Upper lobe of left lung (tissue), 6 donors: ENCODE data around the gene PIM1. TPM values are rescaled to one million over a fixed set of nuclear protein-coding genes. Genes with fewer than 3 reads are reported as not detected.
A peak's percentile ranks its signal among the peaks of the same experiment; 100 is the strongest.

Experiments used
- ATAC-seq, 2 donors: fragments of 200-7000 bp; cut with Tn5 transposase; one replicate each; pipeline ENCODE4 v1.9.1; 2022; ENCODE audit warnings: mild to moderate bottlenecking in 2 of 2, moderate library complexity in 2 of 2; ENCODE audit not compliant: low FRiP score in 2 of 2
- DNase-seq, 2 donors: peaks; one replicate each; pipeline ENCODE4 v3.0.0-alpha.2; 2019 to 2020
- H3K27ac ChIP-seq, 4 donors: fragments of 200-600 bp; sonication (generic); one replicate each; pipeline ENCODE4 v1.5.1; 2016 to 2019
- H3K27me3 ChIP-seq, 4 donors: fragments of 200-600 bp; sonication (generic); one replicate each; pipeline ENCODE4 v1.5.1; 2017 to 2019
- H3K36me3 ChIP-seq, 4 donors: fragments of 200-600 bp; sonication (generic); one replicate each; pipeline ENCODE4 v1.5.1; 2016 to 2019
- H3K4me1 ChIP-seq, 4 donors: fragments of 200-600 bp; sonication (generic); one replicate each; pipeline ENCODE4 v1.5.1; 2018 to 2019
- H3K4me3 ChIP-seq, 4 donors: fragments of 200-600 bp; sonication (generic); one replicate each; pipeline ENCODE4 v1.5.1; 2017 to 2019; ENCODE audit warnings: mild to moderate bottlenecking in 2 of 4, moderate library complexity in 1 of 4
- H3K9me3 ChIP-seq, 4 donors: fragments of 200-600 bp; sonication (generic); one replicate each; pipeline ENCODE4 v1.5.1; 2018 to 2019
- CTCF ChIP-seq, 6 experiments: fragments of 450-650 bp in 4 of 6; fragments of 200-600 bp in 2 of 6; sonication (generic) in 2 of 6; IDR thresholded peaks; one replicate each; pipeline ENCODE4 v1.5.1; 2016 to 2019; ENCODE audit warnings: antibody characterized with exemption in 6 of 6
- EP300 ChIP-seq, 4 donors: sonication (generic); formaldehyde crosslinking; IDR thresholded peaks; one replicate each; pipeline ENCODE4 v1.5.1; 2017; ENCODE audit warnings: antibody characterized with exemption in 4 of 4, control low read depth in 2 of 4
- POLR2A ChIP-seq, 4 donors: fragments of 450-650 bp; IDR thresholded peaks; one replicate each; pipeline ENCODE4 v1.5.1; 2016 to 2017; ENCODE audit warnings: antibody characterized with exemption in 4 of 4, mild to moderate bottlenecking in 2 of 4
- POLR2AphosphoS5 ChIP-seq, 2 donors: sonication (generic); formaldehyde crosslinking; IDR thresholded peaks; one replicate each; pipeline ENCODE4 v1.5.1; 2017; ENCODE audit warnings: antibody characterized with exemption in 2 of 2
- WGBS, 2 donors: methylation state at CpG; one replicate each; pipeline ENCODE4 v1.1.5; 2017 to 2018; 5-methylcytosine and 5-hydroxymethylcytosine counted together
- total RNA-seq, 6 donors: library from RNA; depleted of rRNA in 4 of 6; stranded (reverse); fragments of >200 nt in 4 of 6; gene quantifications; one replicate each; pipeline versions ENCODE4 v1.1.0 to v1.2.1, GENCODE V29; 2016 to 2021
- donor health status: DM: no; HTN: no; CAD: no; lungs with moderate emphysema.
- donor health status: DM: no; HTN: yes; CAD: no; lungs with severe emphysema.

The PIM1 gene
- total RNA-seq, 6 donors from 2014 or later: 26.9 to 80.9 (median 36.0) TPM

- no peak for DNase-seq
- Histone ChIP-seq H3K4me3 (no peak overlapping the region), H3K9me3 (no peaks in the 10 kb centered on the region), H3K36me3 (no peaks in the 10 kb centered on the region), H3K4me1 (peaks cover 7 to 10% (median 9%) of the 10 kb centered on the region in 4 donors), H3K27me3 (no peaks in the 10 kb centered on the region), H3K27ac (no peak overlapping the region)
- WGBS, 2 donors: 70 to 76% methylated on average over 4 of the region's 4 CpGs
- no peak for TF ChIP-seq POLR2AphosphoS5 (IDR thresholded peaks at IDR 0.05)
- TF ChIP-seq CTCF (IDR thresholded peaks at IDR 0.05): no peak
- TF ChIP-seq POLR2A (IDR thresholded peaks at IDR 0.05): no peak
- no peak for TF ChIP-seq EP300 (IDR thresholded peaks at IDR 0.05)
- ATAC-seq: no peak
These were observed 27.8 kb upstream of the PIM1 start for GRCh38 chr6:37142050-37142614.

GRCh38 chr6:37143585-37143984 is 26.4 kb upstream of the PIM1 start:
- DNase-seq: no peak
- Histone ChIP-seq H3K9me3 (no peaks in the 10 kb centered on the region), H3K27me3 (no peaks in the 10 kb centered on the region), H3K4me3 (no peak overlapping the region), H3K36me3 (no peaks in the 10 kb centered on the region), H3K27ac (peak overlapping the region in 1 of 4 donors; percentile 64), H3K4me1 (no peaks in the 10 kb centered on the region)
- ATAC-seq: no peak
- WGBS, 2 donors: 85 to 91% methylated on average over 2 of the region's 2 CpGs
- TF ChIP-seq POLR2A (IDR thresholded peaks at IDR 0.05): no peak
- no peak for TF ChIP-seq CTCF (IDR thresholded peaks at IDR 0.05)
- no peak for TF ChIP-seq EP300 (IDR thresholded peaks at IDR 0.05)
- TF ChIP-seq POLR2AphosphoS5 (IDR thresholded peaks at IDR 0.05): no peak

- DNase-seq: no peak
- Histone ChIP-seq H3K27me3 (no peaks in the 10 kb centered on the region), H3K4me1 (no peaks in the 10 kb centered on the region), H3K27ac (no peak overlapping the region), H3K36me3 (no peaks in the 10 kb centered on the region), H3K4me3 (no peak overlapping the region), H3K9me3 (no peaks in the 10 kb centered on the region)
- no peak for ATAC-seq
- WGBS, 2 donors: 93 to 97% methylated on average over 4 to 10 of the region's 10 CpGs
- TF ChIP-seq EP300 (IDR thresholded peaks at IDR 0.05): no peak
- TF ChIP-seq CTCF (IDR thresholded peaks at IDR 0.05): no peak
- no peak for TF ChIP-seq POLR2A (IDR thresholded peaks at IDR 0.05)
- TF ChIP-seq POLR2AphosphoS5 (IDR thresholded peaks at IDR 0.05): no peak
These were observed 24.5 kb upstream of the PIM1 start for GRCh38 chr6:37145443-37145842.

GRCh38 chr6:37146735-37147157 is 23.2 kb upstream of the PIM1 start:
- H3K9me3 ChIP-seq: no peaks in the 10 kb centered on the region
- H3K4me3 ChIP-seq: no peak overlapping the region
- no peak for TF ChIP-seq POLR2A (IDR thresholded peaks at IDR 0.05)
- TF ChIP-seq POLR2AphosphoS5 (IDR thresholded peaks at IDR 0.05): no peak
- TF ChIP-seq EP300 (IDR thresholded peaks at IDR 0.05): no peak
- no peak for TF ChIP-seq CTCF (IDR thresholded peaks at IDR 0.05)
- 92 to 96% methylated on average over 7 of the region's 7 CpGs for WGBS, 2 donors
- ATAC-seq: no peak
- no peaks in the 10 kb centered on the region for H3K4me1 ChIP-seq
- H3K27me3 ChIP-seq: no peaks in the 10 kb centered on the region
- H3K27ac ChIP-seq: no peak overlapping the region
- H3K36me3 ChIP-seq: no peaks in the 10 kb centered on the region
- DNase-seq: no peak

GRCh38 chr6:37149745-37150144 is 20.2 kb upstream of the PIM1 start:
- no peaks in the 10 kb centered on the region for H3K4me1 ChIP-seq
- no peak for ATAC-seq
- no peaks in the 10 kb centered on the region for H3K36me3 ChIP-seq

More at GRCh38 chr6:37149745-37150144, 20.2 kb upstream of the PIM1 start:
- Histone ChIP-seq H3K27ac (no peak overlapping the region), H3K4me3 (no peak overlapping the region), H3K27me3 (no peaks in the 10 kb centered on the region), H3K9me3 (no peaks in the 10 kb centered on the region)
- TF ChIP-seq POLR2A (IDR thresholded peaks at IDR 0.05): no peak
- TF ChIP-seq POLR2AphosphoS5 (IDR thresholded peaks at IDR 0.05): no peak
- no peak for TF ChIP-seq EP300 (IDR thresholded peaks at IDR 0.05)
- TF ChIP-seq CTCF (IDR thresholded peaks at IDR 0.05): no peak
- no peak for DNase-seq
